Fibroblast of lung (primary cell): ENCODE results near the gene TEX2. TPM values are rescaled to one million over a fixed set of nuclear protein-coding genes. Genes with fewer than 3 reads are reported as not detected.

ENCODE experiments used
- DNase-seq, 2 donors: peaks; one replicate each; pipeline versions ENCODE4 v3.0.0 to v3.0.0-alpha.2; 2010; ENCODE audit warnings: low read depth in 2 of 2
- H2AFZ ChIP-seq: 2 replicates; pipeline ENCODE4 v1.5.1; 2012; ENCODE audit warnings: low read length, control low read depth, inconsistent platforms
- H3K27ac ChIP-seq: 2 replicates; pipeline ENCODE4 v1.5.1; 2011; ENCODE audit warnings: low read length, control low read depth; ENCODE audit not compliant: insufficient read depth
- H3K27me3 ChIP-seq: 2 replicates; pipeline ENCODE4 v1.5.1; 2011; ENCODE audit warnings: mild to moderate bottlenecking, low read length; ENCODE audit not compliant: control insufficient read depth, insufficient read depth
- H3K36me3 ChIP-seq: 2 replicates; pipeline ENCODE4 v1.5.1; 2011; ENCODE audit warnings: low read length; ENCODE audit not compliant: control insufficient read depth, insufficient read depth
- H3K4me1 ChIP-seq: 2 replicates; pipeline ENCODE4 v1.5.1; 2011; ENCODE audit warnings: low read length; ENCODE audit not compliant: control insufficient read depth, insufficient read depth; ENCODE audit errors: extremely low read depth
- H3K4me2 ChIP-seq: 2 replicates; pipeline ENCODE4 v1.5.1; 2011; ENCODE audit warnings: low read length, control low read depth; ENCODE audit not compliant: insufficient read depth; ENCODE audit errors: extremely low read depth
- H3K4me3 ChIP-seq, 4 experiments: fragments of 200-600 bp in 1 of 4; sonication (generic) in 1 of 4; replicated peaks in 1 of 4; 2 replicates each; pipeline ENCODE4 v1.5.1; 2011 to 2016; ENCODE audit warnings: low read length in 4 of 4, low read depth in 3 of 4, mild to moderate bottlenecking in 3 of 4, control low read depth in 2 of 4, inconsistent platforms in 1 of 4, mixed read lengths in 1 of 4; ENCODE audit not compliant: insufficient read depth in 1 of 4; ENCODE audit errors: control extremely low read depth in 1 of 4
- H3K79me2 ChIP-seq: 2 replicates; pipeline ENCODE4 v1.5.1; 2012; ENCODE audit warnings: mild to moderate bottlenecking, low read length, inconsistent platforms; ENCODE audit not compliant: control insufficient read depth, insufficient read depth
- H3K9ac ChIP-seq: 2 replicates; pipeline ENCODE4 v1.5.1; 2011; ENCODE audit warnings: mild to moderate bottlenecking, low read length, control low read depth; ENCODE audit not compliant: insufficient read depth
- H3K9me3 ChIP-seq: 2 replicates; pipeline ENCODE4 v1.5.1; 2012; ENCODE audit warnings: low read depth, low read length; ENCODE audit not compliant: control insufficient read depth, insufficient read depth
- H4K20me1 ChIP-seq: 2 replicates; pipeline ENCODE4 v1.5.1; 2011; ENCODE audit warnings: low read length; ENCODE audit not compliant: control insufficient read depth, insufficient read depth; ENCODE audit errors: extremely low read depth
- EZH2 ChIP-seq: IDR thresholded peaks from 2 replicates; pipeline ENCODE4 v1.5.1; 2012; ENCODE audit warnings: low read length, control low read depth, mild to moderate bottlenecking; ENCODE audit errors: missing control alignments
- polyA plus RNA-seq, 2 donors: library from polyadenylated mRNA; depleted of rRNA in 1 of 2; stranded (reverse) in 1 of 2; unstranded in 1 of 2; fragments of >200 nt; gene quantifications; 2 replicates each; pipeline ENCODE4 v1.2.1, GENCODE V29; 2011 to 2012; ENCODE audit warnings: missing spikeins in 1 of 2
- total RNA-seq: library from RNA; depleted of rRNA; stranded (reverse); fragments of >200 nt; gene quantifications from 2 replicates; pipeline ENCODE4 v1.2.1, GENCODE V29; 2014
- TF ChIP-seq, protein P1 (sequence below), 2 donors: IDR thresholded peaks in 1 of 2; conservative IDR thresholded peaks in 1 of 2; 1 replicate in 1 of 2; 2 replicates in 1 of 2; pipeline ENCODE4 v1.5.1; 2011 to 2012; ENCODE audit warnings: low read length in 2 of 2, control low read depth in 1 of 2, inconsistent platforms in 1 of 2, low read depth in 1 of 2, mild to moderate bottlenecking in 1 of 2

The TEX2 gene
- total and polyA plus RNA-seq, 2 donors (not counting 1 experiment from before 2014, with no cell fraction given) = 18.6 to 33.4 TPM

DNA sequence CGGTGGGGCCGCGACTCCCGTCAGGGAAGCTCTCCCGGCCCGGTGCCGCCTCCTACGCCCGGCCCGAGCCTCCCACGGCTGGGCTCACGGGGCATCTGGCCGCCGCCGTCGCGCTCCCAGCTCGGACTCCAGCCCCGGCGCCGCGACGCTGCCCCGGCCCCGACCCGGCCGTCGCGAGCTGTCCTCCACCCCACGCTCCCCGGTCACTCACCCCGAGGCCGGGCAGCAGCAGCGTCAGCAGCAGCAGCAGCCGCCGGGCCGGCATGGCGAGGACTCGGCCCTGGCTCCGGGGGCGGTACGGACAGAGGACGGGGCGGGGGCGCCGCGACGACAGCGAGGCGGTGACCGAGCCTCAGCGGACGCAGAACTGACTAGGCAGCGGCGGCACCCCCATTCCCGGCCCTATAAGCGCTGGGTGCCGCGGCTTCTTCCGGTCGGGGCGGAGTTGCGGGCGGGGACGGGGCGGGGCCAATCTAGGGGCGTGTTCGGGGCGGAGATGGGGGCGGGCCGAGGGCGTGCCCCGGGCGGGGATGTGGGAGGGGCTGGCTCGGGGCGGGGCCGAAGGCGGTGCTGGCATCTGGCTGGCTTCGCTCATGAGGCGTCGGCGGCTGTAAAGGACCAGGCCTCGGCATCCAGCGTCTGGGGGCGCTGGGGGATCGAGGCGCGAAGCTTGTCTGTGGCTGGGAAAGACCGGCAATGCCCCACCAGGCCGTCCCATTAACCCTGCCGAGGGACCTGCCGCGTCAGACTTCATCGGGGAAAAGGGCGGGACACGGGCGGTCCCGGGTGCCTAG is 133.1 kb downstream of the TEX2 start, which contains the start of gene ERN1:
ERN1 (minus strand) TSS at position 380 of the 794 bp plus-strand sequence; CDS start at position 265, 115 bp downstream.
- H3K36me3 ChIP-seq = no peaks in the 10 kb centered on the region
- peak within 1 kb of the TSS; percentile 91 for H3K9ac ChIP-seq
- peak within 1 kb of the TSS; percentile 85 for H2AFZ ChIP-seq
- H3K79me2 ChIP-seq = peaks cover 4% of the 10 kb centered on the region
- H3K27ac ChIP-seq = peak within 1 kb of the TSS; percentile 93
- H4K20me1 ChIP-seq = no peaks in the 10 kb centered on the region
- TF ChIP-seq, protein P1, sequence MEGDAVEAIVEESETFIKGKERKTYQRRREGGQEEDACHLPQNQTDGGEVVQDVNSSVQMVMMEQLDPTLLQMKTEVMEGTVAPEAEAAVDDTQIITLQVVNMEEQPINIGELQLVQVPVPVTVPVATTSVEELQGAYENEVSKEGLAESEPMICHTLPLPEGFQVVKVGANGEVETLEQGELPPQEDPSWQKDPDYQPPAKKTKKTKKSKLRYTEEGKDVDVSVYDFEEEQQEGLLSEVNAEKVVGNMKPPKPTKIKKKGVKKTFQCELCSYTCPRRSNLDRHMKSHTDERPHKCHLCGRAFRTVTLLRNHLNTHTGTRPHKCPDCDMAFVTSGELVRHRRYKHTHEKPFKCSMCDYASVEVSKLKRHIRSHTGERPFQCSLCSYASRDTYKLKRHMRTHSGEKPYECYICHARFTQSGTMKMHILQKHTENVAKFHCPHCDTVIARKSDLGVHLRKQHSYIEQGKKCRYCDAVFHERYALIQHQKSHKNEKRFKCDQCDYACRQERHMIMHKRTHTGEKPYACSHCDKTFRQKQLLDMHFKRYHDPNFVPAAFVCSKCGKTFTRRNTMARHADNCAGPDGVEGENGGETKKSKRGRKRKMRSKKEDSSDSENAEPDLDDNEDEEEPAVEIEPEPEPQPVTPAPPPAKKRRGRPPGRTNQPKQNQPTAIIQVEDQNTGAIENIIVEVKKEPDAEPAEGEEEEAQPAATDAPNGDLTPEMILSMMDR (conservative IDR thresholded peaks at IDR 0.05 in 1 of 2, IDR thresholded peaks at IDR 0.05 in 1 of 2; ENCODE audit: low read depth in 1 of 2, low read length in 2 of 2) = no peak
- no peak for TF ChIP-seq EZH2
- H3K9me3 ChIP-seq = no peaks in the 10 kb centered on the region
- peak within 1 kb of the TSS; percentile 95 for H3K4me2 ChIP-seq
- DNase-seq = peak; percentile 92 to 94
- peak within 1 kb of the TSS; percentile 55 to 84 (median 78) for H3K4me3 ChIP-seq
- H3K27me3 ChIP-seq = no peaks in the 10 kb centered on the region
- no peaks in the 10 kb centered on the region for H3K4me1 ChIP-seq

DNA sequence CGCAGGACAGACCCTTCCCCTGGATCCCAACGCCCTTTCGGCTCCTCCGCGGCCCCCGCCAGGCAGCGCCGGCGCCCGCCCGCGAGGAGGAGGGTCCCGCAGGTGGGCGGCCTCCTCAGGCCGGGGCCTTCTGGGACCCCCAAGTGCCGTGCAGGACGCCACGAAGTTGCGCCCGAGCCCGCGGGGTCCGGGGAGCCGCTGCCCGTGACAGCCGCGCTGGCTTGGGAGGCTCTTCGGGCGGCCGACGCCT is 133.6 kb downstream of the TEX2 start:
- Histone ChIP-seq H2AFZ (peak overlapping the region; percentile 4), H3K4me3 (peak overlapping the region; percentile 54 to 84 (median 78)), H3K27ac (peak overlapping the region; percentile 83), H3K9ac (peak overlapping the region; percentile 91), H3K79me2 (peaks cover 4% of the 10 kb centered on the region), H3K36me3 (no peaks in the 10 kb centered on the region), H3K4me1 (no peaks in the 10 kb centered on the region), H3K4me2 (peak overlapping the region; percentile 86), H3K27me3 (no peaks in the 10 kb centered on the region), H3K9me3 (no peaks in the 10 kb centered on the region), H4K20me1 (no peaks in the 10 kb centered on the region)
- no peak for DNase-seq
- TF ChIP-seq EZH2 = no peak
- TF ChIP-seq, protein P1 (conservative IDR thresholded peaks at IDR 0.05 in 1 of 2, IDR thresholded peaks at IDR 0.05 in 1 of 2; ENCODE audit: low read depth in 1 of 2, low read length in 2 of 2) = no peak

DNA sequence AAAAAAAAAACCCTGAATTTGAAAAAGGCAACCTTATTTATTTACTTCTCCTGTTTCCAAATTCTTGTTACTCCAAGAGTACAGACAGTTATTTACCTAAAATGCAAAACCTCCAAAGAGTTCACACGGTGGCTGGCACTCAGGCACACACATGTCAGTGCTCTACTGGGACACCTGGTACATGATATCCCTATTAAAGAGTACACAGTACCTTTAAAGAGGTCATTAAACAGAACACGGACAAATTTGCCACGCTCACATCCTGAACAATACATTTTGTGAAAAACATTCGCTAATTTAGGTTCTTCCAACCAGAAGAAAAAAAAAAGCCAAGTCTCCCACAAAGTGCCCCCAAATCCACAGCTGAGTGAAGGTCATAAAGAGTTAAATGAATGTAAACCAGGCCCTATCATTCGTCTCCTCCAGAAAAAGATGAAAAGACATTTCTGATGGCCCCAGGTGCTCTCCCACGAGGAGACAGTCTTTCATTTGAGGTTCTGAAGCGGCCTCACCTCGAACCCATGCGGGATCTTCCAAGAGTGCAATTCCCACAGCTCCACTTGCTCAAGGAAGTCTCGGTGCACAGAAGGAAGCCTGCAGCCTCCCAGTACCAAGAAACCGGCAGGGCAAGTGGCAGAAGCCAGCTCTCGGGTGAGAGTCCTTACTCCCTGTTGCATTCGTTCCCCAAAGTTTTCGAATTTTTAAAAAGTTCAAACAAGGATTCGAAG is 134.1 kb downstream of the TEX2 start:
- Histone ChIP-seq H3K4me2 (peak overlapping the region; percentile 86), H3K9ac (peak overlapping the region; percentile 91), H2AFZ (peak overlapping the region; percentile 4), H3K4me3 (peak overlapping the region; percentile 54 to 84 (median 78)), H3K27ac (peak overlapping the region; percentile 83), H3K27me3 (no peaks in the 10 kb centered on the region), H3K36me3 (no peaks in the 10 kb centered on the region), H4K20me1 (no peaks in the 10 kb centered on the region), H3K79me2 (peaks cover 4% of the 10 kb centered on the region), H3K9me3 (no peaks in the 10 kb centered on the region), H3K4me1 (no peaks in the 10 kb centered on the region)
- TF ChIP-seq, protein P1 (conservative IDR thresholded peaks at IDR 0.05 in 1 of 2, IDR thresholded peaks at IDR 0.05 in 1 of 2; ENCODE audit: low read depth in 1 of 2, low read length in 2 of 2) = no peak
- TF ChIP-seq EZH2 = no peak
- DNase-seq = peak; percentile 43 to 47
